GM19372 (cell line): ENCODE data around the gene CAPN2.

ENCODE experiments used
- ATAC-seq: cut with Tn5 transposase; IDR thresholded peaks from one replicate; pipeline ENCODE4 v1.9.1; 2021; ENCODE audit warnings: mild to moderate bottlenecking, low read depth, moderate library complexity; ENCODE audit not compliant: unreplicated experiment

The CAPN2 gene

DNA sequence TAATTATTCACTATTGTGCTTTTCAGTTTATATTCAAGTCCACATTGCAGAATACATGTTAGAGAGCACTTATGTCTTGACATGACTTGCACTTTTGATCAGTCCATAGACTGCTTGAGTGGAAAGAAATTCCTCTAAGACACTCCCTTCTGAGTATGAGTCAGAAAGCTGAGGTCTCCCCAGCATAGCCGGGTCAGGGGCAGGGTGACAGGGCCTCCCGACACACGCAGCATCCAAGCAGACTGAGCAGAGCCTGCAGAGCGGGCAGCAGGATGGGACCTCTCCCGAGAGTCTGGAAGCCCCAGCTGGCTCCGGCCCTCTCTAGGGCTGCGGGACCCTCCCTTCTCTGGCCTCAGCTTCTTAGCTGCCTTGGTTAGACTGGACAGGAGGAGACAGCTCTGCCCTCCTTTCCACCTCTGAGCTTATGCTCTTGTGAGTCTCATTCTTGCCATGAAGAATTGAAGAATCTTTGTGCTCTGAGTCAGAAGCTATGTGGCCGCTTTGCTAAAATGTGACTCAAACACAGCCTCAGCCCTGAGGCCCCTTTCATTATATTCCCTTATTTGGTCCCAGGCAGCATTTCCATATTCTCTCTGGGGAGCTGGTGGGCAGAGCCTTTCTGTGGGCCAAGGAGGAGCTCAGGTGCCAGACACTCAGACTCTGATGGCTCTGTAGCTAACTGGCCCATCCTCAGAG lies 11.2 kb upstream of the CAPN2 start:
- ATAC-seq: no peak

DNA sequence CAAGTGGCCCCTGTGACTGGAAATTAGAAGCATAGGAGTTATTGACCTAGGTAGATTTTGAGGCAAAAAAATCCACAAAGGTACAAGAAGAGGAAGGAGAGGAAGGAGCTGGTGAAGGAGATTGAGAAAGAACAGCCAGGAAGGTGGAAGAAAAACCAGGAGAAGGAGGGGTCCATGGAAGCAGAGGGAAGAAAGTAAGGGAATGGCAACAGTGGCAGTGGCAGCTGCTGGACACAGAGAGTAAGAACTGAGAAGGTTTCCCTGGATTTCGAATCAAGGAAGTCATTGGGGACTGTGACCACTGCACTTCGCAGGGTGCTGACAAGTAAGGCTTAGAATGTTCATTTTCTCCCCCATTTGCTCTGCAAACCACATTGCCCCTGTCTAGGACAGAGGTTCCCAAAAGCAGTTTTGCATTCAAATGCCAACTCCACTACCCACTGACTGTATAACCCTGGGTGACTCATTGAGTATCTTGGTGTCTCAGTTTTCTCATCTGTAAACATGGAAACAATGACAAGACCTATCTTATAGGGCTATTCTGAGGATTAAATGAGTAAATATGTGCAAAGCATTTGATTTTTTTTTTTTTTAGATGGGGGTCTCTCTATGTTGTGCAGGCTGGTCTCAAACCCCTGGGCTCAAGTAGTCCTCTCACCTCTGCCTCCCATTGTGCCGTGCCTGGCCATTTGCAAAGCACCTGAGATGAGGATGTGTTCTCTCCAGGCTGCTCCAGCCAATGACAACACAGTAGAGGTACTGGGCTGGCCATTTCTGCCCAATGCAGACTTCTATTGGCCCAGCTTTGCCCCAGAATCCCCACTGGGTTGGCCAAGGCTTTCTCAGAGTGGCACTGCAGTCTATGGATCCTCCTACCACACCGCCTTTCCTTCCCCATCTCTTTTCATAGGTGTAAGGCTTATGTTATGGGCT lies 9.3 kb upstream of the CAPN2 start:
- ATAC-seq: no peak

DNA sequence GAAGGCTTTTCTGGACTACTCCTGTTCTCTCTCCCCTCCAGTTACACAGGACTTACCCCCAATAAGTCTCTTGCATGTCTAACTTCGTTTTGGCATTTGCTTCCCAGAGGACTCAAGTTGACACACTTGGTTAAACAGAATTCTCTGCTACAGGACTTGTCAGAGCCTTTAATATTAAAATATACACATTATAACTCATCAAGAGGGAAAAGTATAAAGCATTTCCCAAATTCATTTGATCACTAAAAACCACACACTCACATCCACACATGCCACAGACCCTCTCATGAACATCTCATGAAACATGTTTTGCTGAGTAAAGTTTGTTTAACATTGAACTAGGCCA lies 8.7 kb upstream of the CAPN2 start:
- no peak for ATAC-seq

DNA sequence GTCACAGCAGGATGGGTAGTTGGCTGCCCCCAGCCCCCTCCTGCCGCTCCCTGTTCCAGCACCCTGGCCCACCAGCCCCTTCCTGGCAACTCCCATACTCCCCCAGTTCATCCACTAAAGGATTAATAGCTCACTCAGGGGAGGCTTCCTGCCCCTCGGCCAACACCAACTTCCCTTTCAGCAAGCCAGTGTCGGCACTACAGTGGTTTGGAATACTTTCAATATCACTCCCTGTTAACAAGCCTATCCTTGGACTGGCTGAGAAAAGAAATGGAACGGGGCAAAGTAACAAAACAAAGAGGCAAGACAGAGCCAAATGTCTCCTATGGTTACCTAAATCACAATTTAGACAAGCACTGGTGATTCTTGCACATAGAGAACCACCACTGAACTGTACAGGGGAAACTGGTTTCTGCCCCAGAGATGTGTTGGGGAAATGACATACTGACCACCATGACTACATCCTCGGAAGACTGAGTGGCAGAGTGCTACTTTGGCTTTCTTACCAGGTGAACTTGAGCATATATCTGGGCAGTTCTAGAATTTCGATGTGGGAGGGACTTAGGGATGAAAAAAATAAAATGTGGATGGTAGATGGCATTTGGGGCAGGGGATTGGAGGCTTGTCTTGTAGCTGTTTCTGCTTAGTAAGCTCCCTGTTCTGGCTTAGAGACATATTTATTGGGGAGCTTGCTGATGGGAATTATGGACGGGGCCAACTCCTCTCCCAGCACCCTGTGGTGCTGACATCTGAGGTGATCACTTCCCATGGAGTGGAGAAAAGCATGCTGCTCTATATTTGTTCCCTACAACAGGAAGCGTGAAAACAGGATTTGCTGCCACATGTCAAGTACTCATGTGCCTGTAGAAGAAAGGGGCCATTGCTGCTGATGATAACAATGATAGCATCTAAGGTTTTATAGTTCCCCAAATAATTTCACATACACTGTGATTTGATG lies 7.1 kb upstream of the CAPN2 start:
- no peak for ATAC-seq

DNA sequence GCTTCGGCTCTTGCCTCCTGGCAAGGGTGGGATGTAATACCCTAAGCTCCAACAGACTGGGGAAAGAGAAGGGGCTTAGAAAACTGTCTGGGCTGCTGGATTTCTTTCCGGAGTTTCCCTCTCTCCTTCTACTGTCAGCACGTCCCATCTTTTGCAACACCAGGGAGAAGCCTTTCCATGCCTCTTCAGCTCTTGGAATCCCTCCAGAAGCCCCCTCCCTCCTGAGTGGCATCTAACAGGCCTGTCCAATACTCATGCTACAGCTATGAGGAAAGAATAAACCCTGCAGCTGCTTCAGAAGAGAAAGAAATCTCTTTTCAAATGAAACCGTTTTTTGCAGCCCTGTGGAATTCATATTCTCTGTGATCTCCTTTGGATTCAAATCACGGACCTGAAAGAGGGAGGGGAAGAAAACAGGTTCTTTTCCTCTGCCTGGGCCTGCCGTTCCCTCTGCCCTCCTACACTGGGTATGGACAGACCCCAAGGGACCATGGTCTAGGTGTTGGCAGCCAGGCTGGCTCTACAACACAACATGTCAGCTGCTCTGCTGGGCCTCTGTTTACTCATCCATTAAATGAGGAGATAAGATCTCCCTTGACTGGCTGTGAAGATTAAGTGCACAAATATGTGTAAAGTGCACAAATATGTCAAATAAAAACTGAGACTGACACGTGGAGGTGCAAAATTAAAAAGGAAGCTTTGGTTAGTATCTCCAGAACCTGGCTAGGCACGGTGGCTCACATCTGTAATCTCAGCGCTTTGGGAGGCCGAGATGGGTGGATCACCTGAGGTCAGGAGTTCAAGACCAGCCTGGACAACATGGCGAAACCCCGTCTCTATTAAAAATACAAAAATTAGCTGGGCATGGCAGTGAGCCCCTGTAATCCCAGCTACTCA lies 6.0 kb upstream of the CAPN2 start:
- ATAC-seq: no peak

DNA sequence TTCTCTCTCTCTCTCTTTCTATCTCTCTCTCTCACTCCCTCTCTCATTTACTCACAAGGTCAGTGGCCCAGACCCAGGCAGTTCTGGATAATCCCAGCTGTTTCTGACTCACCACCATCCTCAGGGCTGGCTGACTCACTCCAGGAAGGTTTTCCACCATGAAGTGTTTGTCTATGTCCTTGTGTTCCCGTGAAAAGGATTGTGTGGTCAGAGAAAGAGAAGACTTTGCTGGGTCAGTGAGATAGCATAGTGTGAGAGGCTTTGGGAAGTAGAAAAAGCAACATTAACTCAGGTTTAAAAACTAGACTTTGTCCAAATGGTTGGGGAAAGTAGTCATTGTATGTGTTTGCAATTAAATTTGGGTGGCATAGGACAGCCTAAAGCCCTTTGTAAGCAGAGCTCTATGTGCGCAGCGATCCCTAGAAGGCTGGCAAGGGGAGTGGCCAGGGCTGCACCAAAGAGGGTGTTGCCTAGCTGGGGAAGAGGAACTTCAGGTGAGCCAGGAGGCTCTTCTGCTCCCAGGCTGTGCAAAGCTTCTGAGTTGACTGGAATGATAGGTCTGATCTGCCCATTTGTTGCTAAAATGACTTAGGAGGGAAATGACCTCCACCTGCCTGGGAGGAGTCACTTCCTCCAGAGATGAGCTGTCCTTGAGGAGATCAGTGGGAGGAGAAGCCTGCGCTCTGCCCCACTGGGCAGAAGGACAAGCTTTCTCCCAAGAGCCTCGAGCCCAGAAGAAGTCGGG lies 4.9 kb upstream of the CAPN2 start:
- no peak for ATAC-seq

DNA sequence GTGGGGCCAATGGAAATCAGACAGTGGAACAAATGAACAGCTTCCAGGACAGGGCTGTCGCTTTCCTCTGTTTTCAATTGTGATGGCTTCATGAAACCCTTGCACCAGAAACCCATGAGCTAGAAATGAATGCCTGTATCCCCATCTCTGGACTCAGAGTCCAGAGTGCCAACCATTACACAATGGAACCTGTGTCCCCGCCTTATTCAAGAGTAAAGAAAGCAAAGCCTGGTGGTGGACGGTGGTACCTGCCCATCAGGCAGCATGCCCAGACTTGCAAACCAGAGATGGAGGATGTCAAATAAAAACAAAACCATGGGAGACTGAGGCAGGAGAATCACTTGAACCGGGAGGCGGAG lies 4.4 kb upstream of the CAPN2 start:
- no peak for ATAC-seq

DNA sequence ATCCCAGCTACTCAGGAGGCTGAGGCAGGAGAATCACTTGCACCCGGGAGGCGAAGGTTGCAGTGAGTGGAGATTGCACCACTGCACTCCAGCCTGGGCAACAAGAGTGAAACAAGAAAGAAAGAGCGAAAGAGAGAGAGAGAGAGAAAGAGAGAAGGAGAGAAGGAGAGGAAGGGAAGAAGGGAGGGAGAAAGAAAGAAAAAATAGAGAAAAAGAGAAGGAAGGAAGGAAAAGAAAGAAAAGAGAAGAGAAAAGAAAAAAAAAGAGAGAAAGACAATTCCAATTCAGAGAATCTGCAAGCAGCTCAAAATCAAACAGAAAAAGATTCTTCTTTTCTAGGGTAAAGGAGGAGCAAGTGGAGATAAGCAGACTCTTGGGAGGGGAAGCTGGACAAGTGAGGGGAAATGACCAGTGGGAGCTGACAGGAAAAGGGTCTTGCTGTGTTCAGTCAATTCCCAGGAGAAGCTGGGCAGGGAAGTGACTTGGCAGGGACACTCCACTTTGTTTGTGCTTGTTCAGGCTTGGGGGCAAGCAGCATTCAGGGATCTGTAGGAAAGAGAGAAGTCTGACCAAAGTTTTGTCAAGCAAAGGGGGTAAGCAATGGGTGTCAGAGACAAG lies 3.6 kb upstream of the CAPN2 start:
- ATAC-seq: no peak

DNA sequence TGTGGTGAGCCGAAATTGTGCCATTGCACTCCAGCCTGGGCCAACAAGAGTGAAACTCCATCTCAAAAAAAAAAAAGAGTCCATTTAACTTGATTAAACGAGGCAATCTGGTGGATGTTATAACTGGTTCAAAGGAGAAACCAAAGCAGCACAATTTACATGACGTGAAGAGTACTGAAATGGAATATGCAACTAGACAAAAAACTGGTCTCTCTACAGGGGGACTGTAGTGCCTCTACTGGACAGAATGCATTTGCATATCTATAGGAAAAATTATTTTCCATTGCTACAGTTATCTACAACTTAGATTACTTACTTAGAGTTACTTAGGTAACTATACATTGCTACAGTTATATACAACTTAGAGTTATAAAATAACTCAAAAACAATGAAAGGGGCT lies 2.7 kb upstream of the CAPN2 start:
- ATAC-seq: no peak

DNA sequence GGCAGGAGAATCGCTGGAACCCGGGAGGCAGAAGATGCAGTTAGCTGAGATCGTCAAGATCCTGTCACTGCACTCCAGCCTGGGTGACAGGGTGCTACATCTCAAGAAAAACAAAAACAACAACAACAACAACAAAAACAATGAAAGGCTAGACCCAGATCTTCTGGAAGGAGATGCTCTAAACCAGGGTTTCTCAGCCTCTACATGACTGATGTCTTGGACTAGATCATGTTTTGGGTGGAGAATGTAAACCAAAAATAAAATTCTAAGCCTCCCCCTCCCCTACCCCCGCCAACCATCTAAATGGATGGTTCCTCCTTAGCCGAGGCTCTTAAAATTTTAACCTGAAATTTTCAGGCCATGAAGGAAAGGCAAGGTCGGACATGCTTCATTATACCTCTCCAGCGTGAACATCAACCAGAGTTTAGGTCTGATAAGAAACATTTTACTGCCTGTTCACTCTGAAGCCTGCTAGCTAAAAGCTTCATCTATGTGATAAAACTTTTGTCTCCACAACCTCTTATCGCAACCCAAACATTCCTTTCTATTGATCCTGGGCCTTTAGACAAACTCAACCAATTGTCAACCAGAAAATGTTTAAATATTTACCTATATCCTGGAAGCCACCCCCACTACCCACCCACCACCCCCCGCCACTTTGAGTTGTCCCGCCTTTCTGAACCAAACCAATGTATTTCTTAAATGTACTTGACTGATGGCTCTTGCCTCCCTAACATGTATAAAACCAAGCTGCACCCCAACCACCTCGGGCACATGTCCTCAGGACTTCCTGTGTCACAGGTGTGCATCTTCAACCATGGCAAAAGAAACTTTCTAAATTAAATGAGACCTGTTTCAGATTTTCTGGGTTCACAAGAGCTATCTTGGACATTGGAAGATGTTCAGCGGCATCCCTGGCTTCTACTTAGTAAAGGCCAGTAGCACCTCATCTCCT lies 1.9 kb upstream of the CAPN2 start:
- ATAC-seq: no peak

DNA sequence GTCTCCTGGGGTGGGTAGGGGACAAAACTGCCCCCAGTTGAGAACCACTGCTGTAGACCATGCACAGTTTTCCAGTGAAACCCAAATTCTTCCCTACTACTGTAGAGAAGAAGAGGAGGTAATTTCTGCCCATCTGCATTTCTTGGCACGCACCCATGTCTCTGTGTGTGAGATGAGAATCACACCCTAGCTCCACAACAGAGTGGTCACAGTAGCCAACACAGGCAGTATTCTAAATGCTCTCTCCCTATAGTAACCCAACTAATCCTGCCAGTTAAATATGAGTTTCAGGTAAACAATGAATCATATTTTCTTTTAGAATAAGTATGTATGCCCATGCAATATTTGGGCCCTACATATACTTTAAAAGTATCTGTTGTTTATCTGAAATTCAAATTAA lies 1.2 kb upstream of the CAPN2 start:
- no peak for ATAC-seq

DNA sequence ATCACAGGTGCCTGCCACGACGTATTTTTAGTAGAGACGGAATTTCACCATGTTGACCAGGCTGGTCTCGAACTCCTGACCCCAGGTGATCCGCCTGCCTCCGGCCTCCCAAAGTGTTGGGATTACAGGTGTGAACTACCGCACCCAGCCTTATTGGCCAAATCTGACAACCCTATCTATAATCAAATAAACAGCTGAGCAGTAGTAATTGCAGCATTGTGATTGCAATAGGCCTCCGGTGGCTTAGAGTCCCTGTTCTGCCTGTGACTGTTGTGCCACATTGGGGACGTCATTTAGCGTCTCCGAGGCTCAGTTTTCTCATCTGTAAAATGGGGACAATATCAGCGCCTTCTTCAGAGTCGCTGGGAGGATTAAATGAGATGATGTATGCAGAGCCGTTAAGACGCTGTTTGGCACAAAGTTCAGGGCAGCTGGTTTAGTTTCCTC lies 569 bp upstream of the CAPN2 start:
- no peak for ATAC-seq

DNA sequence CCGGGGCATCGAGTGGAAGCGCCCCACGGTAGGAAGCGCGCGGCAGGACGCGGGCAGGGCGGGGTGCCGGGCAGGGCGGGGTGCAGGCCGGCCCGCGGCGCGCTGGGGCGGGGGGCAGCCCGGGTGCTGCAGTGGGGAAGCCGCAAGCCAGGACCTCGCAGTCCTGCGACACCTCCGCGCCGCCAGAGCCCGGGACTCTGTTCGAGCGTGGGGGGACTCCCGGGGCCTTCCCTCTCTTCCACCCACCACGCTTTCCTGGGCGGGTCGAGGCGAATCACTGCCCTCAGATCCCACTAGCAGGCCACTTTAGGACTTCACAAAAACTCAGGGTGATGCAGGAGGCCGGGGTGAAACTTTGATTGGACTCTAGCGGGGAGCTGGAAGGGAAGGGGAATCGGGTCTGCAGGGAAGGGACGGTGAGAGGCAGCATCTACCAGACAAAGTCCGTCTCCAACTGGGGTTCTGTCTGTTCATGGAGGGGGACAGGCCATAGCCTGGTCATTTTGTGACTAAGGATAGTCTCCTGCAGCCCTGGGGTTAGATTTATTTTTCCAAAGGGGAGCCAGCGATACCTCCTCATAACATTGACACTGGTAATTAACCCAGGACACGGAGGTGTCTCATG lies 623 bp downstream of the CAPN2 start:
- peak; percentile 28 for ATAC-seq

DNA sequence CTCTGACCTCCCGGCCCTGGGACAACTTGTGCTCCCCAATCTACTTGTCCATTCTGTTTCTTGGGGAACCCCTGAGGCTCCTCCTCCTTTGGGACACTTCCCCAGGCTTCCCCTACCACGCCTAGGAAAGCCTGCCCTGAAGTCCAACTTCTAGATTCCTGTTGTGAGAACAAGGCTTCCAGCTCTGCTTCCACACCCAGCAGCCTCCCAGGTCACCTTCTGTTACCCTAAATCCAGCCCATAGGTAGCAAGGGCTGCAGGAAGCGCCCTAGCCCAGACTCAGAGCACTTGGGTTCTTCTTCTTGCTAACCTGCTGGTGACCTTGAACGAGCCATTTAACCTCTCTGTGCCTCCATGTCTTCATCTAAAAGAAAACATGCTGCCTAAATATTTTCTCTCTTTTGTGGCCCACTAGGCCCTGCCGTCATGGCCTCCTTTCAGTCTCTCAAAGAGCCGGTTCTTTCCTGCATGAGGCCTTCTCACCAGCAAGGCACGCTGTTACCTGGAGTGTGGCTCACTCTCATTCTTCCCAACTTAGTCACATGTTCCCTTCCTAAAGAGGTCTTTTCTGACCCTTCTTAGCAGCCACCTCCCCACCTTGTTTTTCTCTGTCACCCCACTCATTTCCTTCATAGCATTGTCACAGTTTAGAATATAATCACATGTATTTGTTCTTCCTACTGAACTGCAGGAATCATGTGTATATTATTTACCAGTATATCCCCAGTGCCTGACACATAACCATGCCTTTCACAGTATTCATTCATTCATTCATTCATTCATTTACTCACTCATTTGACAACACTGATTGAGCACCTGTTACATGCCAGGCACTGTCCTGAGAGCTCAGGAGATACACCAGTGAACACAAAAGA lies 1.4 kb downstream of the CAPN2 start:
- ATAC-seq: no peak

DNA sequence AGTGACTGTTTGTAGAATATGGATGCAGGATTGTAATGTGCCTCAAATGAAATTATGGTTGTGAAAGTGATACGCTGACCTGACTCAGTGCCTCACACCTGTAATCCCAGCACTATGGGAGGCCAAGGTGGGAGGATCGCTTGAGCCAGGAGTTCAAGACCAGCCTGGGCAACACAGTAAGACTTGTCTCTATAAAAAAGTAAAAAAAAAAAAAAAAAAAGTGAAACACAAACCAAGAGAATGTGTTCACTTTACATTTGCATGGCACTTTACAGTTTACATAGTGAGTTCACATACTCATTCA lies 2.0 kb downstream of the CAPN2 start:
- no peak for ATAC-seq

DNA sequence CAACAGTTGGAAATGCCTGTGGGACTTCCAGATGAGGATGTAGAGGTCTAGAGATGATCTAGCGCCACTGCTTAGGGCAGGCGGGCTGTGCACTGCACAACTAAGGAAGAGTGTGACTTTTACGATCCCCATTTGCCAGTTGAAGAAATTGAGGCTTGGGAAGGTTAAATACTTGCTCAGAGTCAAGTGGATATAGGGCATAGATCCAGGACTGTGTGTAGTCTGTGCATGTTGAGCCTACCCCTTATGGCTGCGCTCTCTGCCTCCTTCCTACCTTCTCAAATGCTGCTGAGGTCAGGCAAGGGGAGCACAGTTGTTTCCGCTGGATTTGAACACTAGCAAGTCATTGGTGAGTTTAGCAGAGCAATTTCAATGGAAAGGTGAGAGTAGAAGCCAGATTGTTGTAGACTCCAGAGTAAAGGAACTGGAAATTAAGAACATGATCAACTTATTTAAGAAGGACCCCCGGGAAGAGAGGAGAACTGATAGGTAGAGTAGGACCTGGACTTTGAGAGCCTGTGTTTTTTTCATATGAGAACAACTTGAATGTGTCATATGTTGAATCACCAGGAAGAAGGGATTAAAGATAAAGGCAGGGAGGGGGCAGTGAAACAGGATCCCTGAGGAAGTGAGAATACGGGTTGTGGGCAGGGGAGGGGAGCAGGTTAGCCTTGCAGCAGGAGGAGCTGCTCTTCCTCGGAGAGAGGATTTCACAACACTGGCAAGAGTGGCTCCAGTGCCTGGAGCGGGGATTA lies 2.7 kb downstream of the CAPN2 start:
- no peak for ATAC-seq
